AG04449 (cell line): ENCODE data around the gene FCGBP.

ENCODE experiments used
- CTCF ChIA-PET: fragments of 350-600 bp; formaldehyde crosslinking; extraction: SDS; loops from one replicate; lab custom pipeline; 2021; ENCODE audit warnings: antibody characterized with exemption; lab: Yijun Ruan, JAX
- POLR2A ChIA-PET: fragments of 400-600, 350-600 bp; formaldehyde crosslinking; extraction: SDS; loops from one replicate; lab custom pipeline; 2020; ENCODE audit warnings: antibody characterized with exemption, inconsistent platforms; lab: Yijun Ruan, JAX
- DNase-seq: peaks from one replicate; pipeline ENCODE4 v3.0.0-alpha.2; 2010; ENCODE audit warnings: low read depth, low spot score
- H3K4me3 ChIP-seq: 2 replicates; pipeline ENCODE4 v1.5.1; 2011; ENCODE audit warnings: low read depth, mild to moderate bottlenecking, control low read depth, low read length
- TF ChIP-seq, protein P1 (sequence below): IDR thresholded peaks from one replicate; pipeline ENCODE4 v1.5.1; 2011; ENCODE audit warnings: mild to moderate bottlenecking, moderate library complexity, low read length, control low read depth, inconsistent platforms; ENCODE audit not compliant: insufficient read depth; ENCODE audit errors: missing control alignments

Gene FCGBP

GRCh38 chr19:39935364-39935661 lies 879 bp upstream of the FCGBP start:
- TF ChIP-seq, protein P1, sequence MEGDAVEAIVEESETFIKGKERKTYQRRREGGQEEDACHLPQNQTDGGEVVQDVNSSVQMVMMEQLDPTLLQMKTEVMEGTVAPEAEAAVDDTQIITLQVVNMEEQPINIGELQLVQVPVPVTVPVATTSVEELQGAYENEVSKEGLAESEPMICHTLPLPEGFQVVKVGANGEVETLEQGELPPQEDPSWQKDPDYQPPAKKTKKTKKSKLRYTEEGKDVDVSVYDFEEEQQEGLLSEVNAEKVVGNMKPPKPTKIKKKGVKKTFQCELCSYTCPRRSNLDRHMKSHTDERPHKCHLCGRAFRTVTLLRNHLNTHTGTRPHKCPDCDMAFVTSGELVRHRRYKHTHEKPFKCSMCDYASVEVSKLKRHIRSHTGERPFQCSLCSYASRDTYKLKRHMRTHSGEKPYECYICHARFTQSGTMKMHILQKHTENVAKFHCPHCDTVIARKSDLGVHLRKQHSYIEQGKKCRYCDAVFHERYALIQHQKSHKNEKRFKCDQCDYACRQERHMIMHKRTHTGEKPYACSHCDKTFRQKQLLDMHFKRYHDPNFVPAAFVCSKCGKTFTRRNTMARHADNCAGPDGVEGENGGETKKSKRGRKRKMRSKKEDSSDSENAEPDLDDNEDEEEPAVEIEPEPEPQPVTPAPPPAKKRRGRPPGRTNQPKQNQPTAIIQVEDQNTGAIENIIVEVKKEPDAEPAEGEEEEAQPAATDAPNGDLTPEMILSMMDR, result no peak
- ChIA-PET CTCF (no interaction called here), POLR2A (no interaction called here)
- DNase-seq, result no peak
- no peak overlapping the region for H3K4me3 ChIP-seq

- DNase-seq, result no peak
- ChIA-PET CTCF (interaction anchor here (0.7 kb wide), 1 partner anchor 87 kb away, joined by 3 read pairs; no protein-coding TSS in a partner anchor), POLR2A (no interaction called here)
- no peak overlapping the region for H3K4me3 ChIP-seq
- TF ChIP-seq, protein P1, result no peak
These were observed 4.7 kb downstream of the FCGBP start for GRCh38 chr19:39929750-39930149.

- ChIA-PET CTCF (no interaction called here), POLR2A (no interaction called here)
- H3K4me3 ChIP-seq, result no peak overlapping the region
- no peak for DNase-seq
- TF ChIP-seq, protein P1, result no peak
These were observed 6.1 kb downstream of the FCGBP start for GRCh38 chr19:39928357-39928725.

DNA sequence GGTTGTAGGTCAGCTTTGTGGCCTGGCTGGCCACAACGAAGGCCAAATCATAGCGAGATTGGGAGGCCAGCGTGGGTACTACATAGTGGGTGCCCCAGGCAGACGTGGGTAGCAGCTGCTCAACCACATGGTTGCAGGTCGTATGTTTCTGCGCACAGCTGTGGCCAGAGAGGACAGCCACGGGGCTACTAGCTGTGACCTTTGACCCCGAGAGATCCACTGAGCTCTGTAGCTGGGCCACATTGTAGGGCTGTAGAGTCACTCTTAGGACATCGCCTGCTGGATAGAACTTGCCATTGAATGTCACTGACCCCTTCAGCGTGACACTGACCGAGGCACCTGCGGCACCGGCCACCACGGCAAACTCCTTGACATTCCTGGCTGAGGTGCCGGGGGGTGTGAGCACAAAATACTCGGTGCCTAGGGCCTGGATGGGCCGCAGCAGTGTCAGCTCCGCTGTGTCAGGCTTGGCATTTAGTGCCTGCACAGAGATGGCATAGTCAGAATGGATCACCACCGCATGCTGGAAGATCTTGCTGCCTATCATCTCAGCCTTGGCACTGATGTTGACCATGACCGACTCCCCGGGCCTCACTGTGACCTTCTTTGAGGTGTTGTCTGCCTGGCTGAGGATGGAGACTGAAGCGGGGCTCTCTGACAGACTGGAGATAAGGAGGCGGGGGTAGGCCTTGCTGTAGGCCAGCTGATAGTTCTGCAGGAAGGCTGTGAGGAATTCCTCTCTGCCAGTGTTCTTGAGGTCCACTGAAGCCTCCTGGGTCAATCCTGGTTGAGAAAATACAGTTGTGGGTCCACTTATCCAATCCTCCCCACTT lies 6.7 kb downstream of the FCGBP start:
- TF ChIP-seq, protein P1, result no peak
- ChIA-PET CTCF (no interaction called here), POLR2A (no interaction called here)
- DNase-seq, result no peak
- no peak overlapping the region for H3K4me3 ChIP-seq

GRCh38 chr19:39927076-39927475 lies 7.4 kb downstream of the FCGBP start:
- CTCF ChIA-PET, result no interaction called here
- H3K4me3 ChIP-seq, result no peak overlapping the region
- POLR2A ChIA-PET, result no interaction called here
- DNase-seq, result no peak
- TF ChIP-seq, protein P1, result no peak

- no peak overlapping the region for H3K4me3 ChIP-seq
- ChIA-PET POLR2A (no interaction called here), CTCF (no interaction called here)
- DNase-seq, result no peak
- TF ChIP-seq, protein P1, result no peak
These were observed 8.2 kb downstream of the FCGBP start for GRCh38 chr19:39926170-39926760.
